Uterus (tissue), 2 donors: ENCODE data around the gene CYP11A1.

Source experiments
- CTCF ChIP-seq, 4 experiments: fragments of 200-600 bp in 2 of 4; fragments of 450-650 bp in 2 of 4; sonication (generic) in 2 of 4; IDR thresholded peaks; one replicate each; pipeline ENCODE4 v1.5.1; 2016 to 2019; ENCODE audit warnings: antibody characterized with exemption in 4 of 4, mild to moderate bottlenecking in 2 of 4, moderate library complexity in 1 of 4
- POLR2A ChIP-seq, 2 donors: fragments of 450-650 bp; IDR thresholded peaks; one replicate each; pipeline ENCODE4 v1.6.1; 2016; ENCODE audit warnings: antibody characterized with exemption in 2 of 2, mild to moderate bottlenecking in 1 of 2, moderate library complexity in 1 of 2

DNA sequence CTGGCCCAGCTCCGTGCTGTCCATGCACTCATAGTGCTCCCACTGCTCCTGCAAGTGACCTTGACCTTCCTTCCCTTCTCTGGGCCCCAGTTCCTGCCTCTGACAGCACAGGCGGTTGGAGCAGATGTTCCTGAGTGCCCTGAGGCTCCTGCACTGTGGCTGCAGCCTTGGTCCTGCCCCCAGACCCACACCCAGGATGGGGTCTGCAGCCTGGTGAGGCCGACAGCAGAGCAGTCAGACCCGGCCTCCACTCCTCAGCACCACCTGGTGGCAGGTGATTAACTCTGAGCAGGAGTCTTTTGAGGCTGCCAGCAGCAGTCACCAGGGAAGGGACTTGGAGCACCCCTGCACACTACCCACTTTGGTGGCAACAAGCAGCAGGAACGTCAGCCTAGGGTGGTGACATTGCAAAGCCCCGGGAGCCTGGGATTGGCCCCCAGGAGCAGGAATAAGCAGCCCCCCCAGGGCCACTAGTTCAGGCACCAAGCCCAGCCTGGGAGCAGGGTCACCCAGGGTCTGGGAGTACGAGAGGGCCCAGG, 64.6 kb downstream of the CYP11A1 start:
- TF ChIP-seq CTCF (IDR thresholded peaks at IDR 0.05) (peak; percentile 47 to 69 (median 63)), POLR2A (IDR thresholded peaks at IDR 0.05) (no peak)
